Nephron progenitor cell (in vitro differentiated cells): ENCODE data around the gene TPH1.
A peak's percentile ranks its signal among the peaks of the same experiment; 100 is the strongest.

Source experiments
- DNase-seq: peaks from one replicate; pipeline ENCODE4 v3.0.0; 2021
- H3K27ac Mint-ChIP-seq: 2 replicates; pipeline ENCODE4 v1.8.0; 2021; ENCODE audit warnings: mild to moderate bottlenecking, moderate library complexity, mixed read lengths
- H3K27me3 Mint-ChIP-seq: 2 replicates; pipeline ENCODE4 v1.8.0; 2021; ENCODE audit warnings: mild to moderate bottlenecking, low read depth, mixed read lengths; ENCODE audit not compliant: poor library complexity
- H3K36me3 Mint-ChIP-seq: 2 replicates; pipeline ENCODE4 v1.8.0; 2021; ENCODE audit warnings: low read depth, mixed read lengths
- H3K4me1 Mint-ChIP-seq: 2 replicates; pipeline ENCODE4 v1.8.0; 2021; ENCODE audit warnings: mixed read lengths
- H3K4me3 Mint-ChIP-seq: 2 replicates; pipeline ENCODE4 v1.8.0; 2021; ENCODE audit warnings: mild to moderate bottlenecking, moderate library complexity, mixed read lengths
- H3K9me3 Mint-ChIP-seq: 2 replicates; pipeline ENCODE4 v1.8.0; 2021; ENCODE audit warnings: mild to moderate bottlenecking, moderate library complexity, mixed read lengths
- TF ChIP-seq, protein P1 (sequence below): fragments of 200-600 bp; sonication (generic); IDR thresholded peaks from 2 replicates; pipeline ENCODE4 v1.5.0; 2021; ENCODE audit warnings: antibody characterized with exemption

TPH1 gene

DNA sequence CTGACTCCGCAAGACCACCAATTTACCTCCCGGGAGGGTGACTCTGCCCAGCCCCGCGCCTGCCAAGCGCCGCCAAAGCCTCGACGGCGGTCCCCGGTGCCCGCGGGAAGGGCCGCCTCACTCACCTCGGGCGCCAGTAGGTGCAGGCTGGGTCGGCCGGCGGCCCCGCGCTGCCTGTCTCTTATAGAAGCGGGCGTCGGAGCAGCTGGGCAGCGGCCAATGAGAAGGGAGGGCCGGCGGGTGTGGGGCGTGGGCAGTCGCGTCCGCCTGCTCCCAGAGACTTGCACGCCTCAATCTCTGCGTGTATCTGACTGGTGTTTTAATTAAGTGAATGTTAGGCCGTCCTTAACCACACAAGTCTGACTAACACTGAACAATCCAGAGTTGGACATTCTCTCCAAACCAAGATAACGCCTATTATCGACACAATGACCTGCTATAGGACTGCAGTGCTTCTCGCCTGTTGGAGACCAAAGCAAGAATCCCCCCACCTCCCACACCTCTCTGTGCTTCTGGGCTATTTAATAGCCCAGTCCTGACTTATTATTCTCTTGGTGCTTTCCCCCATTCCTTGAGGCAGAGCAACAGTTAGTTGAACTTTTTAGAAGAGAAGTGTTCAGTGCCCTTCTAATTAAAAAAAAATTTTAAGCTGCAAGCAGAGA is at the start of gene TPH1:
Gene TPH1 (minus strand): TSS at position 154 of the 662 bp plus-strand sequence. CDS start 5,507 bp downstream, outside the sequence.
- Mint-ChIP-seq H3K4me1 (no peaks in the 10 kb centered on the region), H3K36me3 (no peaks in the 10 kb centered on the region), H3K4me3 (peak within 1 kb of the TSS; percentile 26), H3K27me3 (peaks cover 69% of the 10 kb centered on the region), H3K27ac (no peak within 1 kb of the TSS), H3K9me3 (peaks cover 27% of the 10 kb centered on the region)
- TF ChIP-seq, protein P1, sequence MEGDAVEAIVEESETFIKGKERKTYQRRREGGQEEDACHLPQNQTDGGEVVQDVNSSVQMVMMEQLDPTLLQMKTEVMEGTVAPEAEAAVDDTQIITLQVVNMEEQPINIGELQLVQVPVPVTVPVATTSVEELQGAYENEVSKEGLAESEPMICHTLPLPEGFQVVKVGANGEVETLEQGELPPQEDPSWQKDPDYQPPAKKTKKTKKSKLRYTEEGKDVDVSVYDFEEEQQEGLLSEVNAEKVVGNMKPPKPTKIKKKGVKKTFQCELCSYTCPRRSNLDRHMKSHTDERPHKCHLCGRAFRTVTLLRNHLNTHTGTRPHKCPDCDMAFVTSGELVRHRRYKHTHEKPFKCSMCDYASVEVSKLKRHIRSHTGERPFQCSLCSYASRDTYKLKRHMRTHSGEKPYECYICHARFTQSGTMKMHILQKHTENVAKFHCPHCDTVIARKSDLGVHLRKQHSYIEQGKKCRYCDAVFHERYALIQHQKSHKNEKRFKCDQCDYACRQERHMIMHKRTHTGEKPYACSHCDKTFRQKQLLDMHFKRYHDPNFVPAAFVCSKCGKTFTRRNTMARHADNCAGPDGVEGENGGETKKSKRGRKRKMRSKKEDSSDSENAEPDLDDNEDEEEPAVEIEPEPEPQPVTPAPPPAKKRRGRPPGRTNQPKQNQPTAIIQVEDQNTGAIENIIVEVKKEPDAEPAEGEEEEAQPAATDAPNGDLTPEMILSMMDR: no peak
- peak; percentile 71 for DNase-seq

DNA sequence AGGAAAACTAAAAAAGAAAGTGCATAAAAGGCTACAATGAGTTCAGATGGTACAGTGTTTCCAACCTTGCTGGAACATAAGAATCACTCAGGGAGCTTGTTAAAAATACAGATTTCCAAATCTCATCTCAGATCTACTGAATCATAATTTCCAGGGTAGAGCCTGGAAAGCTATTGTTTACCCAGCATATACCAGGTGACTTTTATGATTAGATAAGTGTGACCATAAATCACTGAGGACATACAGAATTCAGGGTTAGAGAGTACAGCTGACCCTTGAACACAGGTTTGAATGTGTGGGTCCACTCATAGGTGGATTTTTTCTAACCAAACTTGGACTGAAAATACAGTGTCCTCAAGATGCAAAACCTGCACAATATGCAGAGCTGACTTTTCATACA is 47.9 kb upstream of the TPH1 start:
- no peaks in the 10 kb centered on the region for H3K4me1 Mint-ChIP-seq

DNA sequence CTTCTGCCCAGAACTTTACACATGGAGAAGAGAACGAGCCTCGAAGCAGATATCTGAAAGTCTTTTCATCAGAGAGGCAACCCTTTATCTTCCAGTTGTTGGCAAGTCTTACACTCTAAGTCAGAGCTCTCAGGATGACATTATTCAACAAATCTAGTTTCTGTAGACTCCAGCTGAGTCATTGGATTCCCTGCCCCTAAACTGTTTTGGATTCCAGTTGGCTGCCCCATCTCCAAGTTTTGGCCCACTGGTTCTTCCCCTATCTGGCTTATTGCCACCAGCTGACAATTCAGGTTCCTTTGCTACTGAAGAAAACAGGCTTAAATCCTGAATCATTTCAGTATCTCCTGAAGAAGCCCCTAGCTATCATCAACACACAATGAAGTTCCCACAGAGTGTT is 45.7 kb upstream of the TPH1 start:
- Mint-ChIP-seq H3K27ac (no peak overlapping the region), H3K9me3 (no peaks in the 10 kb centered on the region), H3K27me3 (no peaks in the 10 kb centered on the region), H3K4me3 (no peak overlapping the region), H3K4me1 (no peaks in the 10 kb centered on the region), H3K36me3 (peaks cover 65% of the 10 kb centered on the region)
- DNase-seq: no peak
- TF ChIP-seq, protein P1: no peak

More for the DNA sequence above, 47.9 kb upstream of the TPH1 start:
- no peak for DNase-seq
- H3K27me3 Mint-ChIP-seq: no peaks in the 10 kb centered on the region
- no peak overlapping the region for H3K4me3 Mint-ChIP-seq
- peaks cover 44% of the 10 kb centered on the region for H3K36me3 Mint-ChIP-seq
- no peak overlapping the region for H3K27ac Mint-ChIP-seq
- TF ChIP-seq, protein P1: no peak
- H3K9me3 Mint-ChIP-seq: no peaks in the 10 kb centered on the region

DNA sequence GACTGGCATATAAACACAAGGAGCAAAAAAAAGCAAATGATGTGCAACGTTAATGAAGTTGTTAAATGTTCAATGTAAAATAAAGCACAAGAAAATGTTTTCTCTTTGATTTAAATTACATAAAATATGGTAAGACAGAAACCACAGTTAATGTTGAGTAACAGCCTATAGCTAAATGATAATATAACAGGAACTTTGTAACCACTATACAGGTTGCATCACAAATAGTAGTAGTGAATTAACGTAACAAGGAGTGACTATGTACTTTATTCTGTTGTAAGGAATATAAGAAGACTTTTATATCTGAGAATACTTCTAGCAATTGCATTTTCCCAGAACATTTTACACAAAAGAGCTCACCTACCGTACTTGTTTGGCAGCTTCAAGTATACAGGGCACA is 42.9 kb upstream of the TPH1 start:
- no peaks in the 10 kb centered on the region for H3K9me3 Mint-ChIP-seq
- H3K36me3 Mint-ChIP-seq: peaks cover 64% of the 10 kb centered on the region
- TF ChIP-seq, protein P1: no peak
- no peak overlapping the region for H3K27ac Mint-ChIP-seq
- no peak overlapping the region for H3K4me3 Mint-ChIP-seq
- DNase-seq: no peak
- H3K27me3 Mint-ChIP-seq: no peaks in the 10 kb centered on the region
- no peaks in the 10 kb centered on the region for H3K4me1 Mint-ChIP-seq

DNA sequence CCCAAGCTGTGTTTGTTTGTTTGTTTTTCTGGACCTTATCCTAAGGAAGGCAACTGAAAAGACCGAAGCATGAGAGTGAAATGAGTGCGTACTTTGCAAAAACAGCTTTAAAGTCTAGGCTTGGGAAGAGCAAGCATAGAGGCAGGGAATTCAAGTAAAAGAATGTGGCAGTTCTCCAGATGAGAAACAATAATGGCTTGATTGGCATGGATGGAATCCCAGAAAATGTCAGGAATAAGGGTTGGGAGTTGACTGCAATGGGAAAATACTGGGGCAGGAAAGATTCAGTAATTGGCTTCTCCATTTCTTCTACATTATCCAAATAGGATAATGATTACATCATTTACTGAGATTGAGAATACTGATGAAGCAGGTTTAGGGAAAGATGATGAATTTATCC is 42.3 kb upstream of the TPH1 start:
- no peaks in the 10 kb centered on the region for H3K27me3 Mint-ChIP-seq
- H3K27ac Mint-ChIP-seq: no peak overlapping the region
- no peaks in the 10 kb centered on the region for H3K4me1 Mint-ChIP-seq
- H3K36me3 Mint-ChIP-seq: peaks cover 62% of the 10 kb centered on the region
- H3K4me3 Mint-ChIP-seq: no peak overlapping the region
- TF ChIP-seq, protein P1: no peak
- DNase-seq: no peak
- no peaks in the 10 kb centered on the region for H3K9me3 Mint-ChIP-seq

DNA sequence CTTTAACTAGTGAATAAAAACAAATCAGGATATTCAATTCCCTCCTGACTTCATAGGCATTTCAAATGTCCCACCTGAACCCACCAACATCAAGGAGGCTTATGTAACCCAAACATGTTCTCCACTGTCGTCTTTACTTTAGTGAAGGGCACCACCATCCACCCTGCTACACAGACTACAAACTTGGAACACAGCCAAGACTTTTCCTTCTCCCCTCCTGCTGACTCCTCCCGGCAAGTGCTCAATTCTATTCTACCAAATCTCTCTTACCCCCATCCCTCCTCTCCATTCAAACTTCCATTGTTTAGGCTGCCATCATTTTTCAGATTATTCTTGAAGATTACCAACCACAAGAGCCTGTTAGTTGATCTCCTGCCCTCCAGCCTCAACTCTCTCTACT is 35.5 kb upstream of the TPH1 start:
- TF ChIP-seq, protein P1: no peak
- no peaks in the 10 kb centered on the region for H3K4me1 Mint-ChIP-seq
- H3K36me3 Mint-ChIP-seq: peaks cover 65% of the 10 kb centered on the region
- no peaks in the 10 kb centered on the region for H3K9me3 Mint-ChIP-seq
- DNase-seq: no peak
- peak overlapping the region; percentile 34 for H3K27ac Mint-ChIP-seq
- H3K4me3 Mint-ChIP-seq: no peak overlapping the region
- H3K27me3 Mint-ChIP-seq: no peaks in the 10 kb centered on the region
